GM18951 (cell line): ENCODE results near the gene RFX3.

Experiments
- POLR2A ChIP-seq: IDR thresholded peaks from 4 replicates; pipeline ENCODE4 v1.6.1; 2011; ENCODE audit warnings: mild to moderate bottlenecking; ENCODE audit not compliant: insufficient read length, insufficient read depth; ENCODE audit errors: extremely low read depth
- in situ Hi-C: fragments of 300-500 bp; cut with MboI; formaldehyde crosslinking; loops from one replicate; pipeline ENCODE4 v1.12.0; 2022; ENCODE audit warnings: low sequenced_read_pairs, mixed read lengths, inconsistent platforms; ENCODE audit not compliant: unreplicated experiment

Gene RFX3

GRCh38 chr9:3457175-3457574, 68.6 kb downstream of the RFX3 start:
- in situ Hi-C loops = loop anchor here (25.0 kb wide), 3 partner anchors 280 to 655 kb away; no protein-coding TSS in a partner anchor
- no peak for TF ChIP-seq POLR2A

GRCh38 chr9:3455717-3456116, 70.1 kb downstream of the RFX3 start:
- TF ChIP-seq POLR2A = no peak
- in situ Hi-C loops = loop anchor here (25.0 kb wide), 3 partner anchors 282 to 657 kb away; no protein-coding TSS in a partner anchor

GRCh38 chr9:3455094-3455493, 70.7 kb downstream of the RFX3 start:
- TF ChIP-seq POLR2A = no peak
- in situ Hi-C loops = loop anchor here (25.0 kb wide), 3 partner anchors 282 to 657 kb away; no protein-coding TSS in a partner anchor

- TF ChIP-seq POLR2A = no peak
- in situ Hi-C loops = loop anchor here (25.0 kb wide), 3 partner anchors 285 to 660 kb away; no protein-coding TSS in a partner anchor
These were observed 73.8 kb downstream of the RFX3 start for GRCh38 chr9:3451956-3452355.

- TF ChIP-seq POLR2A = no peak
- in situ Hi-C loops = loop anchor here (25.0 kb wide), 1 partner anchor 210 kb away; no protein-coding TSS in a partner anchor
These were observed 78.0 kb downstream of the RFX3 start for GRCh38 chr9:3447788-3448187.

- TF ChIP-seq POLR2A = no peak
- in situ Hi-C loops = loop anchor here (25.0 kb wide), 1 partner anchor 210 kb away; no protein-coding TSS in a partner anchor
These were observed 78.7 kb downstream of the RFX3 start for GRCh38 chr9:3447143-3447542.

GRCh38 chr9:3446313-3446712, 79.5 kb downstream of the RFX3 start:
- in situ Hi-C loops = loop anchor here (25.0 kb wide), 1 partner anchor 209 kb away; no protein-coding TSS in a partner anchor

GRCh38 chr9:3444016-3444415, 81.8 kb downstream of the RFX3 start:
- TF ChIP-seq POLR2A = no peak
- in situ Hi-C loops = loop anchor here (25.0 kb wide), 1 partner anchor 207 kb away; no protein-coding TSS in a partner anchor

More at GRCh38 chr9:3446313-3446712, 79.5 kb downstream of the RFX3 start:
- TF ChIP-seq POLR2A = no peak

- in situ Hi-C loops = loop anchor here (25.0 kb wide), 1 partner anchor 204 kb away; no protein-coding TSS in a partner anchor
- TF ChIP-seq POLR2A = no peak
These were observed 84.5 kb downstream of the RFX3 start for GRCh38 chr9:3441197-3441816.

GRCh38 chr9:3436629-3437420, 89.0 kb downstream of the RFX3 start:
- no peak for TF ChIP-seq POLR2A
- in situ Hi-C loops = loop anchor here (25.0 kb wide), 1 partner anchor 200 kb away; no protein-coding TSS in a partner anchor

- TF ChIP-seq POLR2A = no peak
- in situ Hi-C loops = loop anchor here (25.0 kb wide), 1 partner anchor 198 kb away; no protein-coding TSS in a partner anchor
These were observed 90.1 kb downstream of the RFX3 start for GRCh38 chr9:3435732-3436131.

GRCh38 chr9:3434594-3434993, 91.2 kb downstream of the RFX3 start:
- in situ Hi-C loops = loop anchor here (25.0 kb wide), 1 partner anchor 197 kb away; no protein-coding TSS in a partner anchor
- no peak for TF ChIP-seq POLR2A

- in situ Hi-C loops = loop anchor here (25.0 kb wide), 1 partner anchor 196 kb away; no protein-coding TSS in a partner anchor
- no peak for TF ChIP-seq POLR2A
These were observed 92.0 kb downstream of the RFX3 start for GRCh38 chr9:3433754-3434153.
